Activated CD4-positive, alpha-beta T cell treated with anti-CD3 and anti-CD28 coated beads for 24 hours (primary cell): ENCODE measurements around the gene DNAH17.
A peak's percentile ranks its signal among the peaks of the same experiment; 100 is the strongest.

ENCODE experiments used
- DNase-seq, 2 donors: peaks; one replicate each; pipeline ENCODE4 v3.0.0-alpha.2; 2020; ENCODE audit warnings: low read depth in 2 of 2

DNAH17 gene

DNA sequence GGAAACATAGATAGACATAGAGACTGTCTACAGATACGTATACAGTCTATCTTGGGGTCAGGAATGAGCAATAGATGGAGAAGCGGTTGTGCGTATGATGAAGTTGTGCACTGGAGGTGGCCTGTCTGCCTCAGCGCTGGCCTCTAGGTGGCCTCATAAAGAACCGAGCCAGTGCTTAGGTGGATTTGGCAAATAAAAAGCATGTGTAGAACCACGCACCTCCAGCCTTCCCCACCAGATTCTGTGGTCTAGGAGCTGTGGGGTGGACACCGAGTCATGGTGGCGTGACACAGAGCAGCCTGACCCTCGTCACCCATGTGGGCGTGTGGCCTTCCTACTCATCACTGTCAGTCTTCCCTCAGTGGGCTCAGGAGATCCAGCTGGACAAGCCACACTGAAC, 164.8 kb downstream of the DNAH17 start:
- DNase-seq = peak in 1 of 2 donors; percentile 15

DNA sequence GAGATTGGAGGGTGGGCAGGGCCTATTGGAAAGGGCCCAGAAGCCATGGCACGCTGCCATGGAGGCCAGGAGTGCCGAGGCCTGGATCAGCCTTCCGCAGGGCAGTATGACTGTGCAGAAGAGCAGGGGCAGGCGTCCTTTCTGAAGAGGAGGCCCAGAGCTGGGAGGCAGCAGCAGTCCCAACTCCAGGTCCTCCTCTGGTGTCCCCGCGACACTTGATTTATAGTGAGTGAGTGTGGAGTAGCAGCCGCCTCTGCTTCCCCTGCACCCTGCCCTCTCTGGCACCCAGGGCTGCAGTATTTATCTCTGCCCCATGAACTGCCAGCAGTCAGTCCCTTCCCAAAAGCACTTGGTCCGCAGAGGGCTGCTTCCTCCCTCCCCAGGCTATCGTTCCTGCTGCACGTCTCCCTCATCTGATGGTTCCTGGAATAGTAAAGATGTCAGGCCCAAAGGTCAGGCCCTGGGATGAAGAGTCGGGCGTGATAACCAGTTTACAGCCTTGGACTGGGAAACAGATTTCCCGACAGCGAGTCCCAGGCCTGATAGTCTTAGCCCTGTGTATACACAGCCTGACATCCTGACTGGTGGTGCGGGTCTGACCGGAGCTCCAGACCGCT, 165.8 kb downstream of the DNAH17 start:
- no peak for DNase-seq

DNA sequence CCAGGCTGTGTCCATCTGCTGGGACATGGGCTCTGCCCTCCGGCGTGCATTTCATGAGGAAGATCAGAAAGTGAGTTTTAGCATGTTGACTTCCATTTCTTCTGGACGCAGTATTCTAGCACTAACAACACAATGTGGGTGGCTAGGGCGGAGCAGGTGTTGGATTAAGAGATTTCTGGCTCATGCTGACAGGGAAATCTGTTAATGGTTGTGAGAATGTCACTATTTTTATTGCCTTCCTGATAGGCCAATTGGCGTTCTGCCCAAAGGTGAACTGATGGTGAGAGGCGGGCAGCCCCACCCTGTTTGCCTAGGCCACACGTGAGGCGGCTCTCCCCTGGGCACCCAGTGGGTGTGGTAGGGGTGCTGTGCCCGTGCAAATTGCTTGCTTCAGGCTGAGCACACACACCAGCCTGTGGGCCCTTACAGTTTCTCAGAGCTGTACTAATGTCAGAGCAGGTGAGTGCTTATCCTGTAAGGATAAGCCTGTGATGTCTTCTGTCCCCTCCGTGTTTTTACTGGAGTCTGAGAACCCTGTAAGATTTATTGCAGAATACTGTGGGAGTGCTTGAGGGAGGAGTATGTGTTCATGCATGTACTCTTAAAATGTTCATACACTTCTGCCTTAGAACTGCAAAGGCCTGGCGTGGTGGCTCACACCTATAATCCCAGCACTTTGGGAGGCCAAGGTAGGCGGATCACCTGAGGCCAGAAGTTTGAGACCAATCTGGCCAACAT, 167.8 kb downstream of the DNAH17 start:
- DNase-seq = no peak

DNA sequence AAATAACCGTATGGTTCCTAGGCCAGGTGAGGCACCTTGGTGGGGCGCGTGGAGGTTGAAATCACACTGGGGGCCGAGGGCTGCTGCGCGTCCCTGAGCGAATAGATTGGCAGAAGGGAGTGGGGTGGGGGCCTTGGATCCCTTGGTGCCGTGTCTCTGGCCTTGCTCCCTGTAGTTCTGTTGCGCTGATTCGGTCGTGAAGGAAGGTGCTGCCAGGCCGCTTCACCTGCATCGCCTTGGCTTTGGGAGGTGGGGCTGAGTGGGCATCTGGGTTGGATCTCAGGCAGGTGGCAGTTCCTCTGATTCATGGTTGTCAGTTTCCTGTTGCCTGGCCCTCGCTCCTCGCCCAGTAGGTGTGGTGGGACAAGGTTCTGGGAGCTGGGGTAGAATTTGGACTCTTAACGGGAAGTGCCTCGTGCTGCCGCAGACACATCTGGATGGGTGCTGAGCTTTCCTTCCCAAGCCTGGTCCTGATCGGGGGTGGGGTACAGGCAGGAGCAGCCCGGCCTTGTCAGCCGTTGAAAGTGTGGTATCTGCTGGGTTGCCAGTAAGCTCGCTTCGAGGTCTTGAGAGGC, 168.6 kb downstream of the DNAH17 start:
- DNase-seq = no peak

DNA sequence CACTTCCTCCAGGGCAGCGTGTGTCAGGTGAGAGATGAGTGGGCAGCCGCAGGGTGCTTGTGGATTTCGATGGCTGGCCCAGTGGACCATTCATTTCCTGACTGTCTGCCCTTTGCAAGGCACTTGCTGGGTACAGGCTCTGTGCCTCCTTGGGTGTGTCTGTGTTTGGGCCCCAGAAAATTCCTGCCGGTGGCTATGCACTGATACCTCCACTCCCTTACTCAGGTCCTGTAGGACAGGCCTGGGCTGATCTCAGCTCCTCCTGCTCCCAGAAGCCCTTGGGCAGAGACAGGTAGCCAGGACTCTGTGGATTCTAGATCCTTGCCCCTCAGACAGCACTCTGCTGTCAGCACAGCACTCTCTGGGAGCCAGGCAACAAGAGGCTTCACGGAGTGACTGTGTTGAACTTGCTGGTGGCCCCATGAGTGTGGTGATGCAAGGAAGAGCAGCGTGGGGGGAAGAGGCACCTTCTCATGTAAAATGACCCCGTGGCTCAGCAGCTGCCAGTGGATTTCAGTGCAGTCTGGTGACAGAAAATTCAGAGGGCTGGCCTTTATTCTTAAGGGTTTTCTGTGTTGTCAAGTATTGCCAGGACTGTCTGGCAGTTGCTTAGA, 169.7 kb downstream of the DNAH17 start:
- DNase-seq = no peak

DNA sequence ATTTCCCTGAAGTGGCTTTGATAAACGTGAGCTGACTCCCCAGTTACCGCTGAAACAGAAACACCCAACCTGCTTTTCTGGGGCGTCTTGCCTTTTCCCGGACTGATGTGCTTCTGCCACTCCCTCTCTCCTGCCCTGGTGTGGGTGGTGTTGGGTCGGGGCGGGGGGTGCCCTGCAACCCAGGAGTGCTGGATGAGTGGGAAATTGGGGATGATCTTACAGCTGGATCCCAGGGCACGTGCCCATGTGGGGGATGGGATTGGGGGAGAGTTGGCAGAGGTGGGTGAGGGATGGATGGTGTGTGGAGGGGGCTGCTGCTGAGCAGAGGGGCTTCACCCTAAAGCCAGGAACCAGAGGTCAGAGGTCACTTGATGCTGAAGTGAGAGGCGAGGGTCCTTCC, 170.3 kb downstream of the DNAH17 start:
- DNase-seq = no peak

DNA sequence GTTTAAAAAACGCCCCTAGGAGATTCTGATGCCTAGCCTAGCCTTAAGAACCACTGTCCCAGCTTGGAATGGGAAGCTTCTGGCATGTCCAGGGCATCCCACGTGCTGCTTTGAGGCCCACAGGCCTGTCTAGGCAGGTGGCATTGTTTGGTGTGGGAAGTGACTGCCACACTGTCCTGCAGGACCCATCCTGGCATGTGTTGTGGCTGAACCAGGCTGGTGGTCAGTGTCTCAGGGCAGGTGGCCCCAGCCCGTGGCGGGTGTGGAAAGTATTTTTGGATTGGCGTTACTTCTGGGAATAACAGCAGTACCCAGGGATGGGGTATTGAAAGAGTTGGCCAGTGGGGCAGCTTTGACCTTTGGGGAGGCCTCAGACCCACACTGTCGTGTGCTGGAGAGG, 170.8 kb downstream of the DNAH17 start:
- DNase-seq = no peak

DNA sequence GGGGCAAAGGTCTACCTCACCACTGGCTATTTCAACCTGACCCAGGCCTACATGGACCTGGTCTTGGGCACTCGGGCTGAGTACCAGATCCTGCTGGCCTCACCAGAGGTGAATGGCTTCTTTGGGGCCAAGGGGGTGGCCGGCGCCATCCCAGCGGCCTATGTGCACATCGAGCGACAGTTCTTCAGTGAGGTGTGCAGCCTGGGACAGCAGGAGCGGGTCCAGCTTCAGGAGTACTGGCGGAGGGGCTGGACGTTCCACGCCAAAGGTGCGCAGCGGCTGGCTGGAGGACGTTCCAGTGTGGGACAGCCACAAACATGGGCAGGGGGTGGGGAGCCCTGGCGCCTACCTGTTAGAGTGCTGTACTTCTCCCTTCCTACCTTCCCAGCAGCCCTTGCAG, 173.4 kb downstream of the DNAH17 start:
- DNase-seq = no peak

DNA sequence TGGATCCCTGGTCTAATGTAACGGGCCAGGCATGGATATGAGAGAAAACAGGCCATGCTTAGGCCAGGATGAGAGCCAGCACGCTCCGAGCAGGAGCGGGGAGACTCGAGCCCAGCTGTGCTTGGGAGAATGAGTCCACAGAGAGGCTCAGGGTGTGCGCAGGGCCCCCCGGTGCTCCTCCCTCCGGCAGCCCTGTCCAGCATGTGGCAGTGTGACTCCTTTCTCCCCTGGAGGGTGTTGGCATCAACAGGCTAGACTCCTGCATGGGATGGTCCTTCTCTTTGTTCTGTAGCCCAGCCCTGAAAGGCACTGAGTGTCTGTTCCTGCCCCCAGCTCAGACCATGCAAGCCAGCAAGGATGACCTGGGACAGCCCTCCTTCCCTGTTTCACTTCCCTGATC, 175.3 kb downstream of the DNAH17 start:
- DNase-seq = no peak

DNA sequence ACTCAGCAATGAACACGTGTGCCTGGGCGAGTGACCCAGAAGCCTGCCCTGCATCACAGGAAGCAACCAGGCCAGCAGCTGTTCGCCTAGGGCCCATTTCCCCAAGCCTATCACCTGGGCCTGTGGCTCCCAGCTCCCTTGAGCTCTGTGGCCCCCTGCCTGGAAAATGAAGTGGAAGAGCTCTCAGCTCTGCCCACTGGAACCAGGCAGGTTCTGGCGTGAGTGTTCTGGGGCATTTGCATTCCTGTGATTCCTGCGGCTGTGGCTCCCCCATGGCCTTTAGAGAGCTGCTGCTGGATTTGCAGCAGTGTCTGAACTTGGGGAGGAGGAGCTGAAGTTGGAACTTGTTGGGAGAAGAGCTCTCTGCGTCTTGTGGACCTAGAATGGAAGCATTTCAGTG, 175.9 kb downstream of the DNAH17 start:
- no peak for DNase-seq

DNA sequence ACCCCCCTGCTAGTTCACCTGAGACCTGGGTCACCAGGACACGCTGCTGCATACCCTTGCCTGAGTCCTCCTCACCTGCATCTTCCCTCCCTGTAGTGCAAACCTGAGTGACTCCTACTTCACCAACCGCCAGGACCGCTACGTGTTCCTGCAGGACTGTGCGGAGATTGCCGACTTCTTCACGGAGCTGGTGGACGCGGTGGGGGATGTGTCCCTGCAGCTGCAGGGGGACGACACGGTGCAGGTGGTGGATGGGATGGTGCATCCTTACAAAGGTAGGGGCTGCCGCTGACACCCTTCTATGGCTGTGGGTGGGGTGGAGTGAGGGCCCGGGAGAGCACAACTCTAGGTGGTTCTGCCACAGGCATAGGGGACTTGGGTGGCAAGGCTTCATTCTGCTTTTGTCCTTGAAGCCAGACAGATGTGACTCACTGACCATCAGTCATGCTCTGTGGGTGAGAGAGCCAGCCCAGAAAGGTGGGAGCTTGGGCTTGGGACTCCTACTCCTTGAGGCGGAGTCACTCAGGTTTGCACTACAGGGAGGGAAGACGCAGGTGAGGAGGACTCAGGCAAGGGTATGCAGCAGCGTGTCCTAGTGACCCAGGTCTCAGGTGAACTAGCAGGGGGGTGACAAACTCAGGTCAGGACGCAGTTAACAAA, 176.5 kb downstream of the DNAH17 start:
- DNase-seq = no peak

DNA sequence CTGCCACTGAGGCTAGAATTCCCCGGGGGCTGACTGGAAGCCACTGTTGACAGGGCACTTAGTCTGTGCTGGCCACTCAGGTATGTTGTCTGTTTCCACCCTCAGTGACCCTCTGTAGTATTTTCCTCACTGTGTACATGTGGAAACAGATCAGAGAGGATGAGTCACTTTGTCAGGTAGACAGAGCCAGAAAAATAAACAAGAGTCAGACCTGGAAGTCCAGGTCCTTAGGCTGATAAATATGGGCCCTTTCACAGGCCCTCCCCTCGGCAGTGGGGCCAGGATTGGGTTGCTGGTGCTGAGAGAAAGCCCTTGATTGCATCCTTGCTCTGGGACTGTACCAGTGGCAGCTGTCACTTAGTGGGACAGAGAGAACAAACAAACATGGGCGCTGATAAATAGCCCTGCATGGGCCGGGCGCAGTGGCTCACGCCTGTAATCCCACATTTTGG, 177.5 kb downstream of the DNAH17 start:
- no peak for DNase-seq

DNA sequence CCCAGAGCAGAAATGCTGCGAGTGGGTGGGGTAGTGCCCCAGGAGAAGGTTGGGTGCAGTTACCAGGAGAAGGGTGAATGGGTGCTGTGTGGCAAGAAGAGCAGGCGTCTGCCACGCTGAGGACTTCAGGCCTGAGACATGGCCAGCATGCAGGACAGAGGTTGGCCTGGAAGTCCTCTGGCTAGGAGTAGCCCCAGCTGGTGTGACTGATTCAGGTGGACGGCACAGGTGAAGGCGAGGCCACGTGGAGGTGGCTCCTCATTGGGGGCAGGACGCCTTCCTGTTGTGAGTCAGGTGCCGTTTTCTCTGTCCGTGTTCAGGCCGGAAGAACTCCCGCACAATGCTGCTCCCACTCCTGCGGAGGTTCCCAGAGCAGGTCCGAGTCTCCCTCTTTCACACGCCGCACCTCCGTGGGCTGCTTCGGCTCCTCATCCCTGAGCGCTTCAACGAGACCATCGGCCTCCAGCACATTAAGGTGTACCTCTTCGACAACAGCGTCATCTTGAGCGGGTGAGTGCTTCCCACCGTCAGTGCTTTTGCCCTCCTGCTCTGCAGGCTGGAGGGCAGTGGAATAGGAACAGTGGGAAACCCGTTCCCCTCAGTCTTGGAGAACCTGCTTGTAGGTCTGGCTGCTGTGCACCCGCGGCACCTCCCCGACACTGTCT, 178.0 kb downstream of the DNAH17 start:
- DNase-seq = no peak

DNA sequence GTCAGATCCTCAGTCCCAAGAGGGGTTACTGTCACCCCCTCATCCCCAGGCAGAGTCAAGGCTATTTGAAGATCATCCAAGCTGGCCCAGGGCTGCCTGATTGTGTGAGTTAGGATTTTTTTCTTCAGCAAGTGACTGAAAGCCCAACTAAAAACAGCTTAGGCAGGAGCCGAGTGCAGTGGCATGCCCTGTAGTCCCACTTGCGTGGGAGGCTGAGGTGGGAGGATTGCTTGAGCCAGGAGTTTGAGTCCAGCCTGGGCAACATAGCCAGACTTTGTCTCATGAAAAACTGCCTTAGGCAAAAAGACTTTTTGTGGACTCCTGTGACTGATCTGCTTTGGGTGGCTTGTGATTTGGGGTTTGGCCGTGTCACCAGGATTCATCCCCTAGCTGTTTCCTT, 178.8 kb downstream of the DNAH17 start:
- DNase-seq = no peak

DNA sequence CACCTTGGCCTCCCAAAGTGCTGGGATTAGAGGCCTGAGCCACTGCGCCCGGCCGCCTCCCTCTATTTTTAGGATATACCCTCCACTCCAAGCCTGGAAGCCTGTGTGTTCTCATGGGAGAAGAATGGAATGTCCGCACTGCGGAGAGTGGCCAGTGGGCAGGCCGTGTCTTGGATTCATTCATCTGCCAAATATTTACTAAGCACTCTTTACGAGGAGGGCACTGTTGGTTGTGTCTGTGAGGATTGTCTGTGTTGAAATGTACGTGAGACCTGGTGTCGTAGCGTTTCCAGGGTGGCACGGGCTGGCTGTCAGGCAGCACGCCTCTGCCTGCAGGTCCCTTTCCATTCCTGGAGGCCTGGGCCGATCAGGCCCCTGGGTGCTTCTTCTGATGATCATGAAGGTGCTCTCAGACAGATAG, 179.5 kb downstream of the DNAH17 start:
- DNase-seq = no peak

DNA sequence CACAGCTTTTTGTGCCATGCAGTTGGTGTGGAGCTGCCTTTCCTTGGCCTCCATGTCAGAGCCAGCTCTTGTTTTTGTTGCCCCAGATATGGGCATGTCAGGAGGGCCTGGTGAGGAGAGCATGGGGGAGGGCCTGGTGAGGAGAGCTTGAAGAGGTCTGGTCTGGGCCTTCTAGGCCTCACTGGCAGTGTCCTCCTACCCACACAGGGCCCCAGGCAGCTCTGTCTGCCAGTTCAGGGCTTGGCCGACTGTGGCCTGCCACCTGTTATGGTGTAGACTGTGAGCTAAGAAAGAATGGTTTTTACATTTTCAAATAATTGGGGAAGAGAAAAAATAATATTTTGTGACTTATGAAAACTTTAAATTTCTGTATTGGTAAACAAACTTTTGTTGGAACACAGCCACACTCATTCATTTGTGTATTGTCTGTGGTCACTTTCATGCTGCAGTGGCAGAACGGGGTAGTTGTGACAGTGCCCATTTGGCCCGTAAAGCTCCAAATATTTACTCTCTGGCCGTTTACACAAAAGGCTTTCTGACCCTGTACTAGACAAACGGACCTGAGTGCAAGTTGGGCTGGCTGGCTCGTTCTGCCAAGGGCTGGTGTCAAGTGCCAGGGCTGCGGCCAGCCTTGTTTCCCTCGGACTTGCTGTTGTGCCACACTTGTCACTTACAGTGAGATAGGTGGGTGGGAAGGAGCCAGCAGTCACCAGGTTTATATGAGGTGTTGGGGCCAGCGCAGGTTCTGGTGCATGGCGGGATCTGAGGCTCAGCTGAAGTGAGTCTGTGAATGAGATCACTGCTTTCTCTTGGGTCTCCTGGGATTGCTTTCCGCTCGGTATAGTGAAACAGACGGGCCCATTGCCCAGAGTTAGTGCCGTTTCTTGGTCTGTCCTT, 180.5 kb downstream of the DNAH17 start:
- DNase-seq = no peak

DNA sequence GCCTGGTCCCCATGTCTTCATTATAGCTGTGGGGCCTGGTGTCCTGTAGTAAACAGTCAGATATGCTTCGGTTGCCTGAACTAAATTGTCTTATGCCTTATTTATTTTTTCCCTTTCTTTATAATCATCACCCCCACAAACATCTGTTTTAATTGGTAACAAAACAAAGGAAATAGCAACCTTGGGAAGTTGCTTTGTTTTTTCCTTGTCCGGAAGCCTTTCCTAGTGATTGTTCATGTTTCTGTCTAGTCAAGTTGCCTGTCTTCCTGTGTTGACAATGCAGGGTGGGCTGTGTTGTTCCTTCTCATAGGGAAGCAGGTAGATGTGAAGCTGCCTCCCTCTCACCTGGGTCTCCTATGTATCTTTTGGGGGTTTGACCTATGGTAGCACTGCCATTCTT, 182.0 kb downstream of the DNAH17 start:
- no peak for DNase-seq

DNA sequence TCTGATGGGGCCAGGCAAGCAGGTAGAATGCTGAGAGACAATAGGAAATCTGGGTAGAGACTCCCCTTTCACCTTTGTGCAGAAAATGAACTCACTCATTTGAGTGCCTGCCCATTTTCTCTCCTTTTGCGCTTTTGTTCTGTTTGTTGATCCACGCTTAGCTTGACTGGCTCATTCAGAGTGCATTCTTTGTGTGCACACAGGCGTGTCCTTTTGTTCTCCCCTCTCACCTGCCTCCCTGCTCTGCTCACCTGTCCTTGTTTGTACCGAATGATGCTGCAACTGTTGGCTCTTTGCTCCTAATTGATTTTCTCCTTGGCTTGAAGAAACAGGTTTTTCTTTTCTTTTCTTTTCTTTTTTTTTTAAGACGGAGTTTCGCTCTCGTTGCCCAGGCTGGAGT, 183.0 kb downstream of the DNAH17 start:
- DNase-seq = no peak

DNA sequence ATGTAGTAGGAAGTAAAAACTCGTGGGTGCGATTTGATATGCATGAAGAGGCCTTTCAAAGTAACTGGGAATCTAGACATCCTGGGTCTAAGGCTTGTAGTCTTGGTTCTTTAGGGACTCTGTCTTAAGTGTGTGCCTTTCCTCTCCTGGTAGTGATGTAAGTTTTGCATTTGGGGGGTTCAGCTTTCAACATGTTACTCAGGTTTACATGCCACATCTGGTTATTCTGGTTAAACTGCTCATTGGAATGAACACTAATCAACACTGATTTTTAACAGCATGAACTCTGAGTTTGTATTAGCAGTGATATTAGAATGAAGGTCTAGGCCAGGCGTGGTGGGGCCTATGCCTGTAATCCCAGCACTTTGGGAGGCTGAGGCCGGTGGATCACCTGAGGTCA, 183.6 kb downstream of the DNAH17 start:
- DNase-seq = no peak

DNA sequence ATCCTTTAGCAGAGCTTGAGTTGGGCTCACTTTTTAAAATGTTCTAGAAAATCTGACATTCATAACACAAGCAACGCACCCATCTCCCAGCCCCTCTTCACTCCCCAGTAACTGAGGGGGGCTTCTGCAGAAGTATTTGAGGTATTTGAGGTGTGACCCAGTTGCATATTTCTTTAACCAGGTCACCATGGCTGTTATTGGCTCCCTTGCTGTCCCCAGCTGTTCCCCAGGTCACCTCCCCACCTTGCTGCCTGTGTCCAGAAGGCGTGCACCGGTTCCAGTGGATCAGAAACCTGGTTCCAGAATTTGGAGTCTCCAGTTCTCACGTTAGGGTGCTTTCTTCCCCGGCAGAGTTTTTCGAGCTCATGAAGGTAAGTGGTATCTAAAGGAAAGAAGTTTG, 184.9 kb downstream of the DNAH17 start:
- no peak for DNase-seq

DNA sequence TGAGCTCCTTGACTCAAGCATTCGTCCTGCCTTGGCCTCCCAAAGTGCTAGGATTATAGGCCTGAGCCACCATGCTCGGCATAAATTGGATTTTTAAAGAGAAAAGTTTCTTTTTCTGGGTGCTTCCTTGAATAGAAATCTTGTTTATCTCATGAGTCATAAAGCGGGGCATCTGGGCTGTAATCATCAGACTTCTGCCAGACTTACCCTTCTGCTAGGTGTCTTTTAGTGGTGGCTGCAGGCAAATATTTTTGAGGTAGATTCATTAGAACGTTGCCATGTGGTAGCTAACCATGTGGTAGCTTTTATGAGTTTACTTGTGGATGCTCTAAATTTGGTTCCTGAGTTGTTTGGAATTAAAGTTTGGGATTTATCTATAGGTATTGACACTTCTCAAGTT, 185.4 kb downstream of the DNAH17 start:
- DNase-seq = no peak
